Measurements from ENCODE around the gene ADGRV1.
"Not testable (repeated sequence)": the region's sequence is repeated elsewhere in the genome, so short reads cannot be mapped to it uniquely, and the experiment has no call there.

The ADGRV1 gene

DNA sequence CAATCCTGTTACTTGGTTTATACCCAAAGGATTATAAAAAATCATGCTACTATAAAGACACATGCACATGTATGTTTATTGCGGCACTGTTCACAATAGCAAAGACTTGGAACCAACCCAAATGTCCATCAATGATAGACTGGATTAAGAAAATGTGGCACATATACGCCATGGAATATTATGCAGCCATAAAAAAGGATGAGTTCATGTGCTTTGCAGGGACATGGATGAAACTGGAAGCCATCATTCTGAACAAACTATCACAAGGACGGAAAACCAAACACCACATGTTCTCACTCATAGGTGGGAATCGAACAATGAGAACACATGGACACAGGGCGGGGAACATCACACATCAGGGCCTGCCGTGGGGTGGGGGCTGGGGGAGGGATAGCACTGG lies 34.5 kb downstream of the ADGRV1 start:
- DNase-seq (ENCODE audit: low spot score): not testable (repeated sequence)

DNA sequence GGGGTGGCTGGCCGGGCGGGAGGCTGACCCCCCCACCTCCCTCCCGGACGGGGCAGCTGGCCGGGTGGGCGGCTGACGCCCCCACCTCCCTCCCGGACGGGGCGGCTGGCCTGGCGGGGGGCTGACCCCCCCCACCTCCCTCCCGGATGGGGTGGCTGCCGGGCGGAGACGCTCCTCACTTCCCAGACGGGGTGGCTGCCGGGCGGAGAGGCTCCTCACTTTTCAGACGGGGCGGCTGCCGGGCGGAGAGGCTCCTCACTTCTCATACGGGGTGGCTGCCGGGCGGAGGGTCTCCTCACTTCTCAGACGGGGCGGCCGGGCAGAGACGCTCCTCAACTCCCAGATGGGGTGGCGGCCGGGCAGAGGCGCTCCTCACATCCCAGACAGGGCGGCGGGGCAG lies 37.2 kb downstream of the ADGRV1 start:
- DNase-seq (ENCODE audit: low spot score): not testable (repeated sequence)

DNA sequence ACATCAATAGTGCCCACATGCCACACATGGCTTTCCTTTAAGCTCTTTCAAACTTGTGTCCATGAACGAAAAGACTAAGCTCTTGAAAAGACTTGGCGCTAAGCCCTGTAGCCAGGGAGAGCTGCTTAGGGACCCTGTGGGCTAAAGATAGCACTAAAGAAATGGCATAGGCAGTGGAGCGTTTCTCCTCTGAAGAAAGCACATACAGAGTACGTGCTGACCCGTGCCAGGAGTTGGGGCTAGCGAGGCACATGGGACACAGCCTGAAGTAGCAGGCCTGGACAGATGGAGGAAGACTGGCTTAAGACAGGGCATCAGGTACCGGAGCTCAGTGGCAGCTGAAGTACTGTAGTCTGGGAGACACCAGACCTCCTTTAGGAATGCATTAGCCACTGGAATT lies 39.7 kb downstream of the ADGRV1 start:
- DNase-seq (ENCODE audit: low spot score): no peak

DNA sequence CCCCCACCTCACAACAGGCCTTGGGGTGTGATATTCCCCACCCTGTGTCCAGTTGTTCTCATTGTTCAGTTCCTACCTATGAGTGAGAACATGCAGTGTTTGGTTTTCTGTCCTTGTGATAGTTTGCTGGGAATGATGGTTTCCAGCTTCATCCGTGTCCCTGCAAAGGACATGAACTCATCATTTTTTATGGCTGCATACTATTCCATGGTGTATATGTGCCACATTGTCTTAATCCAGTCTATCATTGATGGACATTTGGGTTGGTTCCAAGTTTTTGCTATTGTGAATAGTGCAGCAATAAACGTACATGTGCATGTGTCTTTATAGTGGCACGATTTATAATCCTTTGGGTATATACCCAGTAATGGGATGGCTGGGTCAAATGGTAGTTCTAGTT lies 41.7 kb downstream of the ADGRV1 start:
- not testable (repeated sequence) for DNase-seq (ENCODE audit: low spot score)

DNA sequence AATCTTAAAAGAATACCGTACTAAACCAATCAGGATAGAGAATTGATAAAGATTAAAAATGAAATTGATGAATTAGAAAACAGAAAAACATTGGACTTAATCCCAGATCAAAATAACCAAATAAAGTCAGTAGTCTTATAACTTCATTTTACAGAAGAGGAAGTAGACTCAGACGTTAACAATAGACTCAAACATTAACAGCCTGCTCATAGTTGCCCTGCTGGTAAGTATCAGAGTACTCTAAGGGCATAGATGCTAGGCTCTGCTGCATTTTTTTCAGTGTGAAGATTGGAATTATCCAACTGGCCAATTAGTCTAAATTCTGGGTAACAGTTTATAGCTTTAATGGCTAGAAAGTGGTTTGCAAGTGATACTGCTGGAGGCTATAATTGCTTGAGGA lies 42.9 kb downstream of the ADGRV1 start:
- DNase-seq (ENCODE audit: low spot score): no peak

DNA sequence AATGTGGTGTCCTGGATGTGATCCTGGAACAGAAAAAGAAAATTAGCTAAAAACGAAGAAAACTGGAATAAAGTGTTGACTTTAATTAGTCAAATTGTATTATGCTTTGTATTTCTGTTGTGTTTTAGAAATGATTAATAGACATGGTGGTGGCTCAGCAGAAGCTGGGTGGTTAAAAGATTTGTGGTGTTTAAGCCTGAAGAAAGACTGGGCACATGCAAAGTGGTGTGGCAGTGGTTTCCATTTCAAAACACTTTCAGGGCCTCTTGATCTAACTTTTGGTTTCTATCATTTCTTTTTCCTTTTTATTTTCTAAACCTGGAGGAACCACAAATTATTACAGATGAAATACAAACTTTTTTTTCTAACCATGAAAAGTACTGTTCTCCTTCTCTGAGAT lies 44.1 kb downstream of the ADGRV1 start:
- no peak for DNase-seq (ENCODE audit: low spot score)

DNA sequence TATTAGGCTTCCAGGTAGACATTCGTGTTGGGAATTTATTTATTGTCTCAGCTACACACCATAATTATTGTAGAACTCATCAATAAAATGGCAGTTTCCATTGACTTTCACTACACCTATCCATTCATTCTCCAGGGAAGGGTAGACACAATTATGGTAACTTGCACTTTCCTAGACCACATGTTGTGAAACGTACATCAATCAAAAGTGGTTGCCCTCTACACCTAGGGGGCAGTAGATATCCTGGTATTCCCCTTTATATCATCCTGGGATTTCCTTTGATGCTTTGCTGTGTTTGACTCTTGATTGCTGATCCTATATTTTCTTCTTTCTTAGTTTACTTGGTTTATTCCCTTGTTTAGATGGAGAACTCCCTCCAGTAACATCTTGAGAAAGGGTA lies 47.9 kb downstream of the ADGRV1 start:
- DNase-seq (ENCODE audit: low spot score): peak; percentile 11

DNA sequence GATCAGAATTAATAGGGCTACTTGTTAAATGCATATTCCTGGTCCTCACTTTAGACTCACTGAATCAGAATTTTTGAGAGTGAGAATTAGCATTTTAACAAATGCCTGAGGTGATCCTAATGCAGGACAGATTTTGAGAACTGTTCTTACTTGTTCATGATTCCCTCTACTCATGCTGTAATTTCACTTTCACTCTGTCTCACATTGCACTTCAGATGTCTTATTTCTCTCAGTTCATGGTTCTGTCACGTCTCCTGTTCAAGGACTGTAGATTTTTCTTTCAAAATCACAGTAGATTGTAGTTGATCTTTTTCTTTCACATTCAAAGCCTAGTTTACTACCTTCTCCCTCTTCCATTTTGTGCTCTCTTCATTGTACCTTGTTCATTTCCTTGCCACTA lies 54.3 kb downstream of the ADGRV1 start:
- no peak for DNase-seq (ENCODE audit: low spot score)

DNA sequence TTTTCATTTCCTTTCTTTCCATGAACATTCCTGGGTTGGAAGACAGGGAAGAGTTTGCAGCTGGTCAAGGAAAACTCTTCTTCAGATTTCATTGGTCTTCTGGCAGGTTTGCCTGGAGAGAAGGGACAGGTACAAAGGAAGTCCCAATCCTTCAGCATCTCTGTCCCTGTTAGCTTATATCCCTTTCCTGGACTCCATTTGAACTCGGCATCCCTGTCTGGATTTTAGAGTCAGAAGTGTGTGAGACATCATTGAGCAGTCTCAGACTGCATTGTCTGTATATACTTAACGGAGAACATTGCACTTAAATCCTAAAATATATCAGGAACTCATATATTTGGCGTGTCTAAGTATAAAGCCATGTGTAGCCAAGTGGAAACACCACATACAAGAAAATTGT lies 54.9 kb downstream of the ADGRV1 start:
- DNase-seq (ENCODE audit: low spot score): no peak

DNA sequence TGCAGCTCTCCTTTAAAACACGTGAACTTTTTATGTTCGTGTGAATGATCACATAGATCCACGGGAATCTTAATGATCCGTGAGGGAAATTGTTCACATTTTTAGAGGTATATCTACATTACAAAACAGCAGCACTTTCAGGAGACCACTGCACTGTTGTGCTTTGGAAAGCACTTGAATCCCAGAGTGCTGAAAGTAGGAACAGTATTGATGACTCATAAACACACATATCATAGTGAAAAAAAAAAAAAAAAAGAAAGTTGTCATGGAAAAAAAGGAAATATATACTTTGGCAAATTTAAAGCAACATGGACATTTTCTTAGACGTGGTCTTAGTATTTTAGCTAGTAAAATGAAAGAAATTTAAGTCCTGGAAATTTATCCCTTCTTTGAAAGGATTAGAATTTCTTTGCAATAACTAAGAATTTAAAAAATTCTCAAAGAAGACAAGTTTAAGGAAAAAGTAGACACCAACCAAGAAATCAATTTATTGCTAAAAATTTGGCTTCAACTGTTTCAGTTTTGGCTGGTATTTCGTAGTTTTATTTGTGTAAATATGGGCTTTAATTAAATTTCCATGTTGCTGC lies 55.4 kb downstream of the ADGRV1 start:
- DNase-seq (ENCODE audit: low spot score): no peak

DNA sequence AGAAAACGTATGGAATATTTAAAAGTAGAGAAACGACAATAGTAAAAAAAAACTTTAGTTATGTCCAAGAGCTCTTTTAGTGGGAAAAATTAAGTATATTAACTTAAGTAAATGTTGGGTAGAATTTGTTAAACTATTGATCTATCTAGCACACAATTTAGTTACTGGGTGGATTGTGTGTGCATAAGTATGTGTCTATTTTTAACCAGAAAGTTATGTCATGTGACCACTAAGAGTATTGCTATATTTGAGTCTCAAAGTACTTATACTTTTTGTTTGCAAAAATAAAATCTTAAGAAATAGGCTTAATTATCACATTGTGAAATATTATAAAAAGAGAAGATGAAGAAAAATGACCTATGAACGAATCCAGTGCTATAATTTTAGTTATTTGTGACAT lies 56.8 kb downstream of the ADGRV1 start:
- no peak for DNase-seq (ENCODE audit: low spot score)

DNA sequence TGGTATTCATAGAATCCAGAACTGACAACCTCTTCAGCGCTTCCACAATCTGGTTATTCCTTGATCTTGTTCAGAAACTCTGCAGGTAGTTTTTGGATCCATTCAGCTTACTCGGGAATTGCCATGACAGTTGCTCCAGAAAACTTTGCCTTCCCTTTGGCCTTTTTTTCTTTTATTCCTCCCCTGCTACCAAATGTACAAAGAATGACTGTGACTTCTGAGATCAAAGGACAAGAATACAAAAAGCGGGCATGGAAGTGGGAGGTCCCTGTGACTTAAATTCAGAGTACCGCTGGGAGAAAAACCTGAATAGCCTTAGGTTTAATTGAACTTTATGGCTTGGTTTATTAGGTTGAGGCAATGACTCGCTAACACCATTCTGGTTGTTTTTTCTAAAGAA lies 59.5 kb downstream of the ADGRV1 start:
- DNase-seq (ENCODE audit: low spot score): no peak

DNA sequence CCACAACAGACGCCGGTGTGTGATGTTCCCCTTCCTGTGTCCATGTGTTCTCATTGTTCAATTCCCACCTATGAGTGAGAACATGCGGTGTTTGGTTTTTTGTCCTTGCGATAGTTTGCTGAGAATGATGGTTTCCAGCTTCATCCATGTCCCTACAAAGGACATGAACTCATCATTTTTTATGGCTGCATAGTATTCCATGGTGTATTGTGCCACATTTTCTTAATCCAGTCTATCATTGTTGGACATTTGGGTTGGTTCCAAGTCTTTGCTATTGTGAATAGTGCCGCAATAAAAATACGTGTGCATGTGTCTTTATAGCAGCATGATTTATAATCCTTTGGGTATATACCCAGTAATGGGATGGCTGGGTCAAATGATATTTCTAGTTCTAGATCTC lies 61.2 kb downstream of the ADGRV1 start:
- not testable (repeated sequence) for DNase-seq (ENCODE audit: low spot score)

DNA sequence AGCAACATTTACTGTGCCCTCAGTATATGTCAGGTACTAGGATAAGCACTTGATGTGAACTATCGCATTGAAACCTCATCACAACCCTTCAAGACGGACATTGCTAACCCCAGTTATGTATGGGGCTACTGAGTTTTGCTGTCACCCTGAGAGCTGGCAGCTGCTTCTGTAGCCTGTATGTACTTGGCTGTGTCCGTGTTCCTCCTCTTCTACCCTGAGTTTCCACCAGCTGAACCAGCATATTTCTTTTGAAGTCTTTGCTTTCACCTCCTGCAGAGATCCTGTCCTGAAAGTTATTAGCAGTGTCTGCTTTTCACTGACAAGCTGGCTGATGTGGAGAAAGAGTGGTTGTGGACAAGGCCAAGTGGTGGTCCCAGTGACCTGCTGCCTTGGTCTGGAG lies 63.3 kb downstream of the ADGRV1 start:
- no peak for DNase-seq (ENCODE audit: low spot score)

DNA sequence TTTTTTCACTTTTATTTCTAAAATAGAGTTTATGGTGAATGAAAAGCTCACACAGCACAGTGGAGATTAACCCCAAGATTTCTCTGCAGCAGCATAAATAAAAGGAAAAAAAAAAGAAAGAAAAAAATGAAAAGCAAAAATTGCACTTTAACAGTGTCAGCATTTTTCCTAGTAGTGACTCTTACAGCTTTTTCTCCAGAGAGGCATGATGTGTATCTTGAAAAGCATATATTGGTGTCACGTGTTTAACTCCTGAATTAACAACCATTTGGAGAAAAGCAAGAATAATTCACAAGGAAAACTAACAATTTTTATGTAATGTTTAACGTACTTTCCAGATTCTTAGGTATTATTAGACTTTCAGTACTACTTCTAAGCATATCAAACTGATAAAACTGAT lies 67.9 kb downstream of the ADGRV1 start:
- no peak for DNase-seq (ENCODE audit: low spot score)

DNA sequence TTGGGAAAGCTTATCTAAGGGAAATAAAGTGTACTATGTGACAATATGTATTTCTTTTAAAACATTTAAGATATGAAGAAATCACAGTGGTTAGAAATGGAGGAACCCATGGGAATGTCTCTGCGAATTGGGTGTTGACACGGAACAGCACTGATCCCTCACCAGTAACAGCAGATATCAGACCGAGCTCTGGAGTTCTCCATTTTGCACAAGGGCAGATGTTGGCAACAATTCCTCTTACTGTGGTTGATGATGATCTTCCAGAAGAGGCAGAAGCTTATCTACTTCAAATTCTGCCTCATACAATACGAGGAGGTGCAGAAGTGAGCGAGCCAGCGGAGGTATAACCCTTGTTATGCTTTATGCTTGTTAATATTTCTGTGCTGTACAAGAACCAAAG lies 69.9 kb downstream of the ADGRV1 start:
- DNase-seq (ENCODE audit: low spot score): no peak

DNA sequence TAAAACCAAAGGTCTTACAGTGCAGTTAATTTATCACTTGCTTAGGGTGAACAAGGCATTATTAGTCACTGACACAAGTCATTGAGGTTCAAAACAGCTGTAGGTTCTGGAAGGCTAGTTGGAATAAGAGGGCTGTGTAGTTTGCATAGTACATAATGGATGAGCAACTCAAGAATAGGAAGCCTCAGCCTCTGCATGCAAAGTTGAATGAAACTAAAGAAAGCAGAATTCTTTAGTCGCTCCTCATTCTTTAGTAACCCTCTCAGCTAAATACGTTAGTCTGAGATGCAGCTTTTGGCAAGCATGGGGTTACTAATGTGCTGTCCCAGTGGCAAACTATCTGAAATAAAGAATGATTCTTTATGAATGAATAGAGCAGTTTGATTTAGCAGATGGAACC lies 74.2 kb downstream of the ADGRV1 start:
- DNase-seq (ENCODE audit: low spot score): no peak

DNA sequence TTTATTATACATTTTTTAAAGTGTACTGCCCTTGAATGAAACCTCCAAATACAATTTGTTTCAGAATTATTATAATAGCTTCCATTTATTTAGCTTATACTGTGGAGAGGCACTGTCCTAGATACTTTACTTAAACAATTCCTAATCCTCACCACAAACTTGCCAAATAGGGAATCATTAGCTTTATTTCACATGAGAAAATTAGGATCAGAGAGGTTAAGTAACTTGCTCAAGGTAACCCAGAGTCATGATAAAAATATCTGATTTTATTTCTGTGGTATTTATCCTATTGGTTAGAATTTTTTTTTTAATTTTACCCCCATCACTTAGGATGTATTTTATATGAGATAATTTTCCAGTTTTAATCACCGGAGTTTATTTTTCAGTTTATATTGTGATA lies 78.4 kb downstream of the ADGRV1 start:
- no peak for DNase-seq (ENCODE audit: low spot score)

DNA sequence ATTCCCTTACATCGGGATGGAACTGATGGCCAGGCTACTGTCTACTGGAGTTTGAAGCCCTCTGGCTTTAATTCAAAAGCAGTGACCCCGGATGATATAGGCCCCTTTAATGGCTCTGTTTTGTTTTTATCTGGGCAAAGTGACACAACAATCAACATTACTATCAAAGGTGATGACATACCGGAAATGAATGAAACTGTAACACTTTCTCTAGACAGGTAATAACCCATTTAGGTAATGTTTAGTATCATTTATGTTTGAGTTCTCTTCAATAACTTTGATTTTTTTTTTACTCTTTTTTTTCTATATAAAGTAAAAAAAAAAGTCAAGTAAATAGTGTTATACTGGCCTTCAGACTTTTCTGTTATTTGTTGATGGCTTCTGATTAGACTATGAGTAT lies 79.1 kb downstream of the ADGRV1 start:
- no peak for DNase-seq (ENCODE audit: low spot score)

DNA sequence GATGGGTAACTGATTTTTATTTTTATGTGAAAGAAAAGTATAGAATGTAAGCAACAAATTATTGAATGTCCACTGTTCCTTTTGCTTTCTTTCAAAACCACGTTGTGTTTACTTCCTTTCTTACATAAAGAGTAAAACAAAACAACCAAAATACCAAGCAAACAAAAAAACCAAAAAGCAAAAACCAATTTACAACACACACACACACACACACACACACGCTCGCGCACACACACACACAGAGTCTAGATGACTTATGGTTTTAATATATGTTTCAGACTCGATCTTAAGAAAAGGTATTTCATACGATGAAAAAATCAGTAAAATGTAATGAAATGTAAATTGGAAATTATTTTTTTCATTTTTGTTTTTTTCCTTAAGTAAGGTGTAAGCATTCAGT lies 80.3 kb downstream of the ADGRV1 start:
- DNase-seq (ENCODE audit: low spot score): no peak

DNA sequence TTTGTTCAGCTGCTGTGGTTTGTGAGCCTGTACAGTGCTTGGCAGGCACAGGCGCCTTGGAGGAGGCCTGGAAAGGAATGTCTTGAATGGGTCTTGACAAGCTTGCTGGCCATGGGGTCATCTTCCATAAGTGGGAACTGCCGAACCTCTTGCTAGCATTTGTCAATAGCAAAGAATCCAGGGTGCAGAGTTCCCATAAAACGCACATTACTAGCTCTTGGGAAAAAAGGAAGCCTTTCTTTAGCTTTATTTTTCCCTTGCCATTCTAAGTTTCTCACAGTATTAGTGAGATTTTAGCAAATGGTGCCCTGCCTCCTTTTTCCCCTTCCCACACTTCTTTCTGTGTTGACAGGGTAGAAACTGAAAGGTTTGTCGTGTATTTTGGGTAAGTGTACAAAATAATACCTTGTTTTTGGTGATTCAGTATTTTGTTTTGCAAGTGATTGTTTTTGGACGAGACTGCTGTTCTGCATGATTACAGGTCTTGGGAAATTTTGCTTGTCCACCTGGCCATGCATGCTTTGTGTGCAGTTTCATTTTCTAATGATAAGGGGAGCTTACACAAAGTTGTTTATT lies 82.0 kb downstream of the ADGRV1 start:
- DNase-seq (ENCODE audit: low spot score): no peak

DNA sequence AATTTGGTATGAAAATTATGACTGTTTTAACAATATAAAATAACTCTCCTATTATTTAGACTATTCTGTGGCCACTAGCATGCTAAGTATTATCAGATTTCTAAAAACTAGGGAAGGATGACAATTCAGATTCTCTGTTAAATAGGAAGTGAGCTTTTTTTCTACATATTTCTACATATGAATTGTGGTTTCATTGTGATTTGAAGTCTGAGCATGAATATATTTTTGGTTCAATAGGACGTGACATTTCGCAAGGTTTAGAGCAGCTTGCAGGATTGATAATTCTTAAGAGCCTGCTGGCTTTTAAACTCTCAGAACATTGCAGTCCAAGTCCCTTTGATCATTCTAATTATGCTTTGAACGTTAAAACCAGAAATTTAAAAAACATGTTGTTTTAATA lies 82.9 kb downstream of the ADGRV1 start:
- DNase-seq (ENCODE audit: low spot score): no peak

DNA sequence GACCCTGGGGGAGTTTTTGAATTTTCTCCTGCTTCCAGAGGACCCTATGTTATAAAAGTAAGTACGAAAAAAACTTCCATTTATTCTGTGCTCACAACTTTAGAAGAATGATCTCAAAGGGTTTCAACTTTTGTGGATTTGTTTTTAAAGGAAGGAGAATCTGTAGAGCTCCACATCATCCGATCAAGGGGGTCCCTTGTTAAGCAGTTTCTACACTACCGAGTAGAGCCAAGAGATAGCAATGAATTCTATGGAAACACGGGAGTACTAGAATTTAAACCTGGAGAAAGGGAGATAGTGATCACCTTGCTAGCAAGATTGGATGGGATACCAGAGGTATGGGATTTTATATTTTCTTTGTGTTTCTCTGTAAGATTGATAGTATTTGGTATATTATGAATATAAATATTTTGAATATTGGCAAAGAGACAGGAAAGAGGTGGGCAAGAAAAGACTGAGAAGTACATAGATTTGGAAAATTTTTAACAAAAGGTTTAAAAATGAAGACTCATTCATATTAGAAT lies 84.2 kb downstream of the ADGRV1 start:
- DNase-seq (ENCODE audit: low spot score): no peak

DNA sequence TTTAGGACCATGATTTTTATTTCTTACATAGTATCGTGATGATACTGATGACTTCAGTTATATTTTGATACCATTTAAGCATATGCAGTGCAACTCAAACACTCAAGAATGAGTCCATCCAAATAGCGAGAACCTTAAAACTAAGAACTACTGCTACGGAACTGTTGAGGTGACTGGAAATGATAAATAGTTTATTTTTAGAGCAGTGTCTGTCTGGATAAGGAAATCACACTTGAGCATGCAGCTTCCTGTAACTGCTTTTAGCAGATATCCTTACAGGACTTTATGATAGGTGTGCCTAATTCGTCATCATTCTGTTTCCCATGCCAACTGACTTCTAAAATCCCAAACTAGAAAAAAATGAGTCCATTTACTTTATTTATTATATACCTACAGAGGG lies 85.5 kb downstream of the ADGRV1 start:
- no peak for DNase-seq (ENCODE audit: low spot score)

Data from LoVo (cell line).